ENCODE data around the gene DPY19L1.

- no peak for TF ChIP-seq CTCF (IDR thresholded peaks at IDR 0.05 in 8 of 11, conservative IDR thresholded peaks at IDR 0.05 in 3 of 11)
- TF ChIP-seq POLR2A (IDR thresholded peaks at IDR 0.05): no peak
These were observed 15.8 kb downstream of the DPY19L1 start for GRCh38 chr7:35021445-35021844.

Measured in spleen (tissue), 7 donors.